Muscle of leg (tissue), 11 donors: ENCODE measurements around the gene PDE11A. TPM values are rescaled to one million over a fixed set of nuclear protein-coding genes. Genes with fewer than 3 reads are reported as not detected.

ENCODE experiments used
- DNase-seq: peaks from one replicate; pipeline ENCODE4 v3.0.0; 2013
- H3K27ac ChIP-seq: one replicate; pipeline ENCODE4 v1.5.1; 2013; ENCODE audit warnings: mild to moderate bottlenecking, low read length, control low read depth
- H3K27me3 ChIP-seq: one replicate; pipeline ENCODE4 v1.6.1; 2013; ENCODE audit warnings: low read length; ENCODE audit not compliant: control insufficient read depth, insufficient read depth
- H3K36me3 ChIP-seq: one replicate; pipeline ENCODE4 v1.6.1; 2013; ENCODE audit warnings: low read length; ENCODE audit not compliant: control insufficient read depth, insufficient read depth
- H3K4me1 ChIP-seq: one replicate; pipeline ENCODE4 v1.6.1; 2013; ENCODE audit warnings: low read length; ENCODE audit not compliant: control insufficient read depth, insufficient read depth
- H3K4me3 ChIP-seq: one replicate; pipeline ENCODE4 v1.5.1; 2013; ENCODE audit warnings: low read length, control low read depth
- H3K9me3 ChIP-seq: replicated peaks from 2 replicates; pipeline ENCODE4 v1.6.1; 2013; ENCODE audit warnings: low read depth, low read length; ENCODE audit not compliant: control insufficient read depth
- WGBS: methylation state at CpG from one replicate; pipeline ENCODE4 v1.1.5; 2013; ENCODE audit warnings: missing lambda C conversion rate; ENCODE audit not compliant: insufficient coverage; 5-methylcytosine and 5-hydroxymethylcytosine counted together
- polyA plus RNA-seq, 8 donors: library from polyadenylated mRNA; unstranded; fragments of 120-200 nt; gene quantifications; one replicate each; pipeline versions ENCODE4 v1.2.1 to v1.2.3, GENCODE V29; 2013; ENCODE audit warnings: inconsistent platforms in 1 of 8, low replicate concordance in 1 of 8; ENCODE audit not compliant: insufficient read length in 8 of 8, insufficient read depth in 1 of 8
- total RNA-seq: library from RNA; stranded (reverse); fragments of 120-200 nt; gene quantifications from one replicate; pipeline ENCODE4 v1.2.4, GENCODE V29; 2013

The PDE11A gene
- total and polyA plus RNA-seq, 9 donors: 0.36 to 2.6 (median 0.62) TPM

GRCh38 chr2:177876950-177877349, 195.6 kb downstream of the PDE11A start:
- 94% methylated on average over 2 of the region's 8 CpGs for WGBS
- no peaks in the 10 kb centered on the region for H3K4me1 ChIP-seq
- no peak for DNase-seq
- H3K36me3 ChIP-seq: no peaks in the 10 kb centered on the region
- H3K27me3 ChIP-seq: no peaks in the 10 kb centered on the region
- H3K27ac ChIP-seq: no peak overlapping the region
- no peaks in the 10 kb centered on the region for H3K9me3 ChIP-seq
- no peak overlapping the region for H3K4me3 ChIP-seq

DNA sequence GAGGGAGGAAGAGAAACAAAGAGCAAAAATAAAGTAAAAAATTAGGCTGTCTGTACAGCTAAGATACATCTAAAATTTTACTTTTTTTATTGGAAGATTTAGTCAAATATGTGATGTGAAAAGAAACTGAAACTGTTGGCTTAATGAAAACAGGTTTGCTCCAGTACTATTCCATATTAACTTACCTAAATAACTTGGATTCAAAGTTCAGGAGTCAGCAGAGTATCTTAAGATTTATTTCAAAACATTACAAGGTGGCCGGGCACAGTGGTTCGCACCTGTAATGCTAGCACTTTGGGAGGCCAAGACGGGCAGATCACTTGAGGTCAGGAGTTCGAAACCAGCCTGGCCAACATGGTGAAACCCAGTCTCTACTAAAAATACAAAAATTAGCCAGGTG, 197.9 kb downstream of the PDE11A start:
- DNase-seq: no peak
- Histone ChIP-seq H3K27ac (no peak overlapping the region), H3K27me3 (no peaks in the 10 kb centered on the region), H3K9me3 (no peaks in the 10 kb centered on the region), H3K4me1 (no peaks in the 10 kb centered on the region), H3K36me3 (no peaks in the 10 kb centered on the region), H3K4me3 (no peak overlapping the region)
- WGBS: 96% methylated on average over 3 of the region's 4 CpGs

GRCh38 chr2:177873915-177874314, 198.7 kb downstream of the PDE11A start:
- H3K9me3 ChIP-seq: no peaks in the 10 kb centered on the region
- 89% methylated on average over 1 of the region's 1 CpG for WGBS
- DNase-seq: no peak
- H3K36me3 ChIP-seq: no peaks in the 10 kb centered on the region
- H3K4me1 ChIP-seq: no peaks in the 10 kb centered on the region
- H3K27ac ChIP-seq: no peak overlapping the region
- no peaks in the 10 kb centered on the region for H3K27me3 ChIP-seq
- no peak overlapping the region for H3K4me3 ChIP-seq

DNA sequence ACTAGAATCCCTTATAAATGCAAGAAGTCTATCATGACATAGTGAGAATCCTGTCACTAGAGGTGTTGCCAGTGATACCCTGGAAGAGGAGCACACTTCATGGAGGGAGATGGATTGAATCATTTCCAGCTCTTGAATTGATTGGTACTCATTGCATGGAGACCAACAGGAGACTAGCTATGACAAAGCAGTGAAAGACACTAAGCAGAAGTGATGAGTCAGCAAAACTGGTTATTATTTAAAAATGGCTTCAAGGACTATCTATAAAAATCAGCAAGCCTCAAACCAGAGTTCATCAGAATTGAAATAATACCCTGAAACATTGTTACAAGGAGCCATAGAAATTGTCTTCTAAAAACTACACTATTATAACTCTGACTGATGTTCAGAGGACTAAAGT, 200.3 kb downstream of the PDE11A start:
- no peak for DNase-seq
- no peak overlapping the region for H3K27ac ChIP-seq
- H3K4me3 ChIP-seq: no peak overlapping the region
- no peaks in the 10 kb centered on the region for H3K27me3 ChIP-seq
- H3K4me1 ChIP-seq: no peaks in the 10 kb centered on the region
- H3K36me3 ChIP-seq: no peaks in the 10 kb centered on the region
- H3K9me3 ChIP-seq: no peaks in the 10 kb centered on the region

DNA sequence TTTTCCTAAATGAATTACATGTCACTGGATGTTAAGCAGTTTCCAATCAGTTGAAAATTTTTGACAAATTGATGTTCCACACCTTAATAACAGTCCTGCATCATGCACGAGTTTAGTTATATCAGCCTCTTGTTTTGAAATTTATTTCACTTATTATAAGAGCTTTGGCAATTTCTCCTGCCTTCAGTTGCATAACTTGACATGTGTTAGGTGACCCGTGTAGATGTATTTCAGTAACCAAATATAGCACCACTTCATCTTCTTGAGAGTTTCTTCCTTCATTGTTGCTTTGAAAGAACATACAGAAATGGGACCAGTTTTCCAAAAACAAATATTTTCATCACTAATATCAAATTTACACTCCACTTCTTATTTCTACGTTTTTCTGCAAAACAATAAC, 202.7 kb downstream of the PDE11A start:
- Histone ChIP-seq H3K36me3 (no peaks in the 10 kb centered on the region), H3K4me3 (no peak overlapping the region), H3K4me1 (no peaks in the 10 kb centered on the region), H3K9me3 (no peaks in the 10 kb centered on the region), H3K27me3 (no peaks in the 10 kb centered on the region), H3K27ac (no peak overlapping the region)
- 33% methylated on average over 1 of the region's 3 CpGs for WGBS
- DNase-seq: no peak

- H3K27me3 ChIP-seq: no peaks in the 10 kb centered on the region
- no peak overlapping the region for H3K27ac ChIP-seq
- H3K9me3 ChIP-seq: no peaks in the 10 kb centered on the region
- WGBS: 67% methylated on average over 2 of the region's 3 CpGs
- no peak overlapping the region for H3K4me3 ChIP-seq
- no peaks in the 10 kb centered on the region for H3K4me1 ChIP-seq
- DNase-seq: no peak
- no peaks in the 10 kb centered on the region for H3K36me3 ChIP-seq
Measured at GRCh38 chr2:177869209-177869608, 203.4 kb downstream of the PDE11A start.

GRCh38 chr2:177868806-177869205, 203.8 kb downstream of the PDE11A start:
- H3K4me1 ChIP-seq: no peaks in the 10 kb centered on the region
- no peaks in the 10 kb centered on the region for H3K27me3 ChIP-seq
- H3K9me3 ChIP-seq: no peaks in the 10 kb centered on the region
- no peaks in the 10 kb centered on the region for H3K36me3 ChIP-seq
- H3K27ac ChIP-seq: no peak overlapping the region
- no peak for DNase-seq
- H3K4me3 ChIP-seq: no peak overlapping the region

DNA sequence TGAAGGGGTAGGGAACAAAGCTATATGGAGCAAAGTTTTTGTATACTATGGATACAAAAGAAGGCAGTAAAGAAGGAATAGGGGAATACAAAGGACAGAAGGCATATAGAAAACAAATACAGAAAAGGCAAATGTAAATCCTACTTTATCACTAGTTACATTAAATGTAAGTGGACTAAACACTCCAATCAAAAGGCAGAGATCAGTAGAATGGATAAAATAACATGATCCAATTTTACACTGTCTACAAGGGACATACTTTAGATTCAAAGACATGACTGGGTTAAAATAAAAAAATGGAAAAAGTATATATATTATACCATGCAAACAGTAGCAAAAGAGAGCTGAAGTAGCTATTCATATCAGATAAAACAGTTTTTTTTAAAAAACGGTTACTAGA, 215.0 kb downstream of the PDE11A start:
- Histone ChIP-seq H3K9me3 (peaks cover 3% of the 10 kb centered on the region), H3K27ac (no peak overlapping the region), H3K4me3 (no peak overlapping the region), H3K36me3 (no peaks in the 10 kb centered on the region), H3K4me1 (no peaks in the 10 kb centered on the region), H3K27me3 (no peaks in the 10 kb centered on the region)
- WGBS: no CpG with 5 or more reads among the region's 1 CpG
- DNase-seq: no peak

DNA sequence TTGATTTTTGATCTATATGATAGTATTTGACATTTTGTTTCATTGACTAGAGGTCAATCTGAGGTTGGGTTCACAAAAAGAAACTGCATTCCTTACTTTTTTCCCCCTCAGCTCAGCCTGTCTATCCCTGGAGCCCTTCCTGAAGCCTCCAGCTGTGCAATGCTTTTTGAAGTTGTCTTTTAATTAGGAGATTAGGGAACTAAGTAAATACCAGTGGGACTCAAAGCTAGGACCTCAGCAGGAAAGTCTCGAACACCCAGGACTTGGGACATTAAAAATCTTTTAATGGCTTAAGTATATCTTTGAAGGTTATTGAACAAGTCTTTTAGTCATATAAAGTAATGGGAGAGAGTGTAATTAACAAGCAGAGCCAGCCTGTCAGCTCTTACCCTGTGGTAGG, 220.2 kb downstream of the PDE11A start:
- WGBS: 0% methylated on average over 1 of the region's 1 CpG
- Histone ChIP-seq H3K27me3 (no peaks in the 10 kb centered on the region), H3K36me3 (no peaks in the 10 kb centered on the region), H3K9me3 (peaks cover under 1% of the 10 kb centered on the region), H3K4me1 (no peaks in the 10 kb centered on the region), H3K27ac (no peak overlapping the region), H3K4me3 (no peak overlapping the region)
- DNase-seq: no peak

GRCh38 chr2:177843188-177843587, 229.4 kb downstream of the PDE11A start:
- WGBS: no CpG with 5 or more reads among the region's 2 CpGs
- no peaks in the 10 kb centered on the region for H3K9me3 ChIP-seq
- DNase-seq: no peak
- H3K36me3 ChIP-seq: no peaks in the 10 kb centered on the region
- no peaks in the 10 kb centered on the region for H3K27me3 ChIP-seq
- H3K4me1 ChIP-seq: no peaks in the 10 kb centered on the region
- H3K4me3 ChIP-seq: no peak overlapping the region
- no peak overlapping the region for H3K27ac ChIP-seq

DNA sequence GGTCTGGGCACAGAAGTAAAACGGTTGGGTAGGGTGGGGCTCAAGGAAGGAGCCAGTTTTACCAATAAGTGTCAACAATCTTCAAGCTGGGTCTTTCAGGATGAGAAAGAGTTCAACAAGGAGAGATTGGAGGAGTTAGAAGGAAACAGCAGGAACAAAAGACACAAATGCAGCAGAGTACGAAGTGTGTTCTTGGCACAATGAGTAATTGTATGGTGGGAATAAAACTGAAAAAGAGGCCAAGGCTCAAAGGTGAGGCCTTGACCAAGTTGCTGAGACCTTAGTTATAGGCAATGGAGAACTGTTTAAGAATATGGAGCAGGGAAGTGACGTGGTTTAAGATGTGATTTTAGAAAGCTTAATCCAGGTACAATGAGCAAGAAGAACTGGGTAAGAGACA, 230.3 kb downstream of the PDE11A start:
- no peak for DNase-seq
- Histone ChIP-seq H3K36me3 (no peaks in the 10 kb centered on the region), H3K27me3 (no peaks in the 10 kb centered on the region), H3K4me3 (no peak overlapping the region), H3K4me1 (no peaks in the 10 kb centered on the region), H3K9me3 (no peaks in the 10 kb centered on the region), H3K27ac (no peak overlapping the region)
- 56% methylated on average over 3 of the region's 3 CpGs for WGBS
